Hematopoietic multipotent progenitor cell treated with erythropoietin and hydrocortisone succinate and interleukin-3 and kit ligand, for 8 days (in vitro differentiated cells): Measurements from ENCODE around the gene CD34.
"Not testable (repeated sequence)": the region's sequence is repeated elsewhere in the genome, so short reads cannot be mapped to it uniquely, and the experiment has no call there.

Experiments
- DNase-seq: peaks from one replicate; pipeline ENCODE4 v3.0.0-alpha.2; 2015

Gene CD34

GRCh38 chr1:207925969-207926368, 15.0 kb upstream of the CD34 start:
- DNase-seq: not testable (repeated sequence)

- DNase-seq: no peak
Measured at GRCh38 chr1:207925210-207925609, 14.3 kb upstream of the CD34 start.

- DNase-seq: peak; percentile 79
Measured at GRCh38 chr1:207923561-207923960, 12.6 kb upstream of the CD34 start.

GRCh38 chr1:207923121-207923520, 12.2 kb upstream of the CD34 start:
- DNase-seq: no peak

- no peak for DNase-seq
Measured at GRCh38 chr1:207922554-207922953, 11.6 kb upstream of the CD34 start.

GRCh38 chr1:207921321-207921720, 10.4 kb upstream of the CD34 start:
- DNase-seq: no peak

- DNase-seq: no peak
Measured at GRCh38 chr1:207920444-207921021, 9.6 kb upstream of the CD34 start.

GRCh38 chr1:207919523-207920170, 8.7 kb upstream of the CD34 start:
- no peak for DNase-seq

GRCh38 chr1:207918581-207918980, 7.7 kb upstream of the CD34 start:
- DNase-seq: no peak

GRCh38 chr1:207918011-207918410, 7.1 kb upstream of the CD34 start:
- DNase-seq: no peak

GRCh38 chr1:207917080-207917479, 6.2 kb upstream of the CD34 start:
- peak; percentile 75 for DNase-seq

GRCh38 chr1:207913951-207914350, 3.0 kb upstream of the CD34 start:
- no peak for DNase-seq

- DNase-seq: no peak
Measured at GRCh38 chr1:207911856-207912760, 1.2 kb upstream of the CD34 start.

GRCh38 chr1:207909687-207910086, 1.2 kb downstream of the CD34 start:
- DNase-seq: no peak

GRCh38 chr1:207908107-207908734, 2.7 kb downstream of the CD34 start:
- peak; percentile 69 for DNase-seq

GRCh38 chr1:207904391-207904790, 6.5 kb downstream of the CD34 start:
- DNase-seq: peak; percentile 47

- DNase-seq: no peak
Measured at GRCh38 chr1:207903767-207904166, 7.2 kb downstream of the CD34 start.

GRCh38 chr1:207903053-207903452, 7.9 kb downstream of the CD34 start:
- DNase-seq: no peak

- no peak for DNase-seq
Measured at GRCh38 chr1:207902566-207902965, 8.4 kb downstream of the CD34 start.

- DNase-seq: no peak
Measured at GRCh38 chr1:207901041-207901653, 9.8 kb downstream of the CD34 start.

GRCh38 chr1:207898836-207899235, 12.1 kb downstream of the CD34 start:
- DNase-seq: no peak

- no peak for DNase-seq
Measured at GRCh38 chr1:207898260-207898659, 12.7 kb downstream of the CD34 start.

GRCh38 chr1:207897188-207897587, 13.7 kb downstream of the CD34 start:
- DNase-seq: peak; percentile 54
